HEK293 (cell line): ENCODE measurements around the gene ARHGEF40.

Source experiments
- CTCF ChIA-PET: fragments of 350-600 bp; formaldehyde crosslinking; extraction: SDS; loops from one replicate; lab custom pipeline; 2021; ENCODE audit warnings: antibody characterized with exemption; lab: Yijun Ruan, JAX
- POLR2A ChIA-PET: fragments of 300-600 bp; formaldehyde crosslinking; extraction: SDS; loops from one replicate; lab custom pipeline; 2020; ENCODE audit warnings: antibody characterized with exemption, inconsistent platforms; lab: Yijun Ruan, JAX
- H3K27ac ChIP-seq: fragments of 200-500 bp; sonication (Bioruptor generic); 2 replicates; pipeline ENCODE4 v1.5.1; 2014; ENCODE audit warnings: low read depth, low read length, control low read depth, inconsistent platforms; ENCODE audit errors: extremely low read depth
- H3K36me3 ChIP-seq, 2 experiments: fragments of 200-500 bp in 1 of 2; sonication (Bioruptor generic) in 1 of 2; 1 replicate in 1 of 2; 2 replicates in 1 of 2; pipeline ENCODE4 v1.5.1; 2014 to 2017; ENCODE audit warnings: inconsistent platforms in 2 of 2, low read length in 2 of 2; ENCODE audit not compliant: control insufficient read depth in 2 of 2, insufficient read depth in 1 of 2
- H3K4me1 ChIP-seq: fragments of 200-500 bp; sonication (Bioruptor generic); 2 replicates; pipeline ENCODE4 v1.5.1; 2014; ENCODE audit warnings: mild to moderate bottlenecking, low read length, inconsistent platforms; ENCODE audit not compliant: control insufficient read depth, insufficient read depth
- H3K4me3 ChIP-seq: 2 replicates; pipeline ENCODE4 v1.5.1; 2011; ENCODE audit warnings: low read depth, mild to moderate bottlenecking, control low read depth, low read length, moderate library complexity
- H3K9me3 ChIP-seq: fragments of 200-500 bp; sonication (Bioruptor generic); 2 replicates; pipeline ENCODE4 v1.5.1; 2014; ENCODE audit warnings: low read depth, low read length, inconsistent platforms; ENCODE audit not compliant: control insufficient read depth, insufficient read depth
- BCL11A ChIP-seq: fragments of 450-650 bp; formaldehyde crosslinking; IDR thresholded peaks from 2 replicates; pipeline ENCODE4 v1.5.1; 2016; ENCODE audit warnings: low read depth, missing biosample characterization, missing genetic modification characterization
- GLIS2 ChIP-seq: fragments of 450-650 bp; formaldehyde crosslinking; IDR thresholded peaks from 2 replicates; pipeline ENCODE4 v1.5.1; 2016; ENCODE audit warnings: missing biosample characterization, missing genetic modification characterization
- IKZF3 ChIP-seq: fragments of 450-650 bp; IDR thresholded peaks from 2 replicates; pipeline ENCODE4 v1.5.0; 2018; ENCODE audit warnings: missing biosample characterization, mild to moderate bottlenecking, missing genetic modification characterization, moderate library complexity
- REPIN1 ChIP-seq: fragments of 450-650 bp; formaldehyde crosslinking; IDR thresholded peaks from 2 replicates; pipeline ENCODE4 v1.5.1; 2017; ENCODE audit warnings: missing biosample characterization, missing genetic modification characterization, low read depth
- SP7 ChIP-seq: fragments of 450-650 bp; formaldehyde crosslinking; IDR thresholded peaks from 2 replicates; pipeline ENCODE4 v1.5.1; 2016; ENCODE audit warnings: missing biosample characterization, missing genetic modification characterization
- ZFP41 ChIP-seq: fragments of 450-650 bp; formaldehyde crosslinking; IDR thresholded peaks from 2 replicates; pipeline ENCODE4 v1.5.1; 2016; ENCODE audit warnings: missing biosample characterization, missing genetic modification characterization, borderline replicate concordance
- ZNF112 ChIP-seq: fragments of 450-650 bp; formaldehyde crosslinking; IDR thresholded peaks from 2 replicates; pipeline ENCODE4 v1.5.0; 2017; ENCODE audit warnings: missing biosample characterization, missing genetic modification characterization
- ZNF707 ChIP-seq: fragments of 450-650 bp; formaldehyde crosslinking; IDR thresholded peaks from 2 replicates; pipeline ENCODE4 v1.5.1; 2016; ENCODE audit warnings: missing biosample characterization, missing genetic modification characterization
- ZNF768 ChIP-seq: fragments of 450-650 bp; formaldehyde crosslinking; IDR thresholded peaks from 2 replicates; pipeline ENCODE4 v1.5.1; 2018; ENCODE audit warnings: missing biosample characterization, mild to moderate bottlenecking, missing genetic modification characterization
- TF ChIP-seq, protein P1 (sequence below): fragments of 450-650 bp; formaldehyde crosslinking; IDR thresholded peaks from 2 replicates; pipeline ENCODE4 v1.5.1; 2016; ENCODE audit warnings: missing biosample characterization, missing genetic modification characterization
- TF ChIP-seq, protein P2 (sequence below): fragments of 450-650 bp; formaldehyde crosslinking; IDR thresholded peaks from 2 replicates; pipeline ENCODE4 v1.5.1; 2016; ENCODE audit warnings: missing biosample characterization, missing genetic modification characterization
- TF ChIP-seq, protein P3 (sequence below): fragments of 450-650 bp; formaldehyde crosslinking; conservative IDR thresholded peaks from 2 replicates; pipeline ENCODE4 v1.5.1; 2016; ENCODE audit warnings: low read depth, missing biosample characterization, missing genetic modification characterization

Gene ARHGEF40

DNA sequence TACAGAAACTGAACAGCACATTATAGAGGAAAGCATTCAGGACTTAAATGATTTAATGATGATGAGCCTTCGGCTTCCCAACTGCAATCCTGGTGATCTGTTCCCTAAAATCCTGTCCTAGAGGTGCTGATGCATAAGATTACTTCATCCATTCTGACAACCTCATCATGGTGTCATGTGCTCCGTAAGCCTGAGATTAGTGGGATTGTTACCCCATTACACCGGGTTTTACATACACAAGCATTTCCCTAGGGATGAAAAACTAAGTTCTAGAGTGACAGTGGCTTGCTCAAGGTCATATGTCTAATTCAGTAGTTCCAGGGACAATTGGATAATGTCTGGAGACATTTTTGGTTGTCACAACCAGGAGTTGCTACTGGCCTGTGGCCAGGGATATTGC lies 32.9 kb upstream of the ARHGEF40 start (continued):
- TF ChIP-seq, protein P1, sequence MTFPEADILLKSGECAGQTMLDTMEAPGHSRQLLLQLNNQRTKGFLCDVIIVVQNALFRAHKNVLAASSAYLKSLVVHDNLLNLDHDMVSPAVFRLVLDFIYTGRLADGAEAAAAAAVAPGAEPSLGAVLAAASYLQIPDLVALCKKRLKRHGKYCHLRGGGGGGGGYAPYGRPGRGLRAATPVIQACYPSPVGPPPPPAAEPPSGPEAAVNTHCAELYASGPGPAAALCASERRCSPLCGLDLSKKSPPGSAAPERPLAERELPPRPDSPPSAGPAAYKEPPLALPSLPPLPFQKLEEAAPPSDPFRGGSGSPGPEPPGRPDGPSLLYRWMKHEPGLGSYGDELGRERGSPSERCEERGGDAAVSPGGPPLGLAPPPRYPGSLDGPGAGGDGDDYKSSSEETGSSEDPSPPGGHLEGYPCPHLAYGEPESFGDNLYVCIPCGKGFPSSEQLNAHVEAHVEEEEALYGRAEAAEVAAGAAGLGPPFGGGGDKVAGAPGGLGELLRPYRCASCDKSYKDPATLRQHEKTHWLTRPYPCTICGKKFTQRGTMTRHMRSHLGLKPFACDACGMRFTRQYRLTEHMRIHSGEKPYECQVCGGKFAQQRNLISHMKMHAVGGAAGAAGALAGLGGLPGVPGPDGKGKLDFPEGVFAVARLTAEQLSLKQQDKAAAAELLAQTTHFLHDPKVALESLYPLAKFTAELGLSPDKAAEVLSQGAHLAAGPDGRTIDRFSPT (tag by site-specific recombination): no peak
- TF ChIP-seq, protein P2, sequence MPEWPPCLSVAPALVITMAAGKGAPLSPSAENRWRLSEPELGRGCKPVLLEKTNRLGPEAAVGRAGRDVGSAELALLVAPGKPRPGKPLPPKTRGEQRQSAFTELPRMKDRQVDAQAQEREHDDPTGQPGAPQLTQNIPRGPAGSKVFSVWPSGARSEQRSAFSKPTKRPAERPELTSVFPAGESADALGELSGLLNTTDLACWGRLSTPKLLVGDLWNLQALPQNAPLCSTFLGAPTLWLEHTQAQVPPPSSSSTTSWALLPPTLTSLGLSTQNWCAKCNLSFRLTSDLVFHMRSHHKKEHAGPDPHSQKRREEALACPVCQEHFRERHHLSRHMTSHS: no peak
- no peak for TF ChIP-seq ZNF707 (tag by site-specific recombination)

DNA sequence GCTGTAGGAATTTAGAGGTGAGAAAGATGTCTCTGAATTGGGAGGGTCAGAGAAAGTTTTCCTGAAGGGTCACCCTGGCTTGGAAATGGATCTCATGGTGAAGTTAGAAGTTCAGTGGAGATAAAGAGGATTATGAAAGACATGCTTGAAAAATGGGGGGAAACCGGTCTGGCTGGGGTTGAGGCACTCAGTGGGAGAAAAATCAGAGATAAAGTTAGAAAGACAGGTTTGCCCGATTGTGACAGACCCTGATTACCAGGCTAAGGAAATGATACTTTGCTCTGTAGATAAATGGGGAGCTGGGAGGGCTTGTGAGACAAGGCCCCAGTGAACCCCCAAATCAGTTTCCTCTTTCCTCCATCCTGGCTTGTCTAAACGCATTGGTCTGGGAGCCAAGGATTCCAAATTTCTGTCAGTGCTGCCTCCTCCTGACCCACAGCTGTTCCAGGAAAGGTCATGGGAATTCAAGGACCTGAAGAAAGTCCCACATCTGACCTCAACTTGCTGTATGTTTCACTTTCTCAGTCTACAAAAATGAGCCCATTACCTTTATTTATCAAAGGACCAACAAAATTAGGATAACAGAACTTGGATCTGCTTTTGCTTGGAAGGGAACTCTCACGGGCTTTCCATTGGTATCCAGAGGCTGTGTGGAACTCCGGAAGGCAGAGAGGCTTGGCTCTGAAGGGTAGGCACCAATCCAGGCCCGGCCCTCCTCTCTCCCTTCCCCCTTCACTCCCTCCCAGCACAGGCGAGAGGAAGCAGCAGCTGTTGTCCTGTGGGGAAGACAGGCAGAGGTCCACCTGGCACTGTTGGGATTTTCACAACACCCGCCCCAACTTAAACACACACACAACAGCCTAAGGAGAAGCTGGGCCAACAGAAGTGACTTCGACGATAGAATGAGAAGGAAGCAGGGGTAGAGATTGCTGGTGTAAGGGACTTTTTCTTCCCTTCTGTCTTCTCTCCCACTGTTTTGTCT lies 31.4 kb upstream of the ARHGEF40 start:
- Histone ChIP-seq H3K27ac (no peak overlapping the region), H3K9me3 (no peaks in the 10 kb centered on the region), H3K4me3 (no peak overlapping the region), H3K4me1 (no peaks in the 10 kb centered on the region), H3K36me3 (no peaks in the 10 kb centered on the region)
- CTCF ChIA-PET: interaction anchor here (1.1 to 7.0 kb wide), 12 partner anchors 9 to 342 kb away, joined by 3 to 206 read pairs (median 10); no protein-coding TSS in a partner anchor
- POLR2A ChIA-PET: interaction anchor here (2.8 kb wide), 1 partner anchor 24 kb away, joined by 15 read pairs; no protein-coding TSS in a partner anchor
- no peak for TF ChIP-seq ZFP41 (tag by site-specific recombination)
- TF ChIP-seq REPIN1 (tag by site-specific recombination): no peak
- TF ChIP-seq BCL11A (tag by site-specific recombination): no peak
- TF ChIP-seq, protein P3, sequence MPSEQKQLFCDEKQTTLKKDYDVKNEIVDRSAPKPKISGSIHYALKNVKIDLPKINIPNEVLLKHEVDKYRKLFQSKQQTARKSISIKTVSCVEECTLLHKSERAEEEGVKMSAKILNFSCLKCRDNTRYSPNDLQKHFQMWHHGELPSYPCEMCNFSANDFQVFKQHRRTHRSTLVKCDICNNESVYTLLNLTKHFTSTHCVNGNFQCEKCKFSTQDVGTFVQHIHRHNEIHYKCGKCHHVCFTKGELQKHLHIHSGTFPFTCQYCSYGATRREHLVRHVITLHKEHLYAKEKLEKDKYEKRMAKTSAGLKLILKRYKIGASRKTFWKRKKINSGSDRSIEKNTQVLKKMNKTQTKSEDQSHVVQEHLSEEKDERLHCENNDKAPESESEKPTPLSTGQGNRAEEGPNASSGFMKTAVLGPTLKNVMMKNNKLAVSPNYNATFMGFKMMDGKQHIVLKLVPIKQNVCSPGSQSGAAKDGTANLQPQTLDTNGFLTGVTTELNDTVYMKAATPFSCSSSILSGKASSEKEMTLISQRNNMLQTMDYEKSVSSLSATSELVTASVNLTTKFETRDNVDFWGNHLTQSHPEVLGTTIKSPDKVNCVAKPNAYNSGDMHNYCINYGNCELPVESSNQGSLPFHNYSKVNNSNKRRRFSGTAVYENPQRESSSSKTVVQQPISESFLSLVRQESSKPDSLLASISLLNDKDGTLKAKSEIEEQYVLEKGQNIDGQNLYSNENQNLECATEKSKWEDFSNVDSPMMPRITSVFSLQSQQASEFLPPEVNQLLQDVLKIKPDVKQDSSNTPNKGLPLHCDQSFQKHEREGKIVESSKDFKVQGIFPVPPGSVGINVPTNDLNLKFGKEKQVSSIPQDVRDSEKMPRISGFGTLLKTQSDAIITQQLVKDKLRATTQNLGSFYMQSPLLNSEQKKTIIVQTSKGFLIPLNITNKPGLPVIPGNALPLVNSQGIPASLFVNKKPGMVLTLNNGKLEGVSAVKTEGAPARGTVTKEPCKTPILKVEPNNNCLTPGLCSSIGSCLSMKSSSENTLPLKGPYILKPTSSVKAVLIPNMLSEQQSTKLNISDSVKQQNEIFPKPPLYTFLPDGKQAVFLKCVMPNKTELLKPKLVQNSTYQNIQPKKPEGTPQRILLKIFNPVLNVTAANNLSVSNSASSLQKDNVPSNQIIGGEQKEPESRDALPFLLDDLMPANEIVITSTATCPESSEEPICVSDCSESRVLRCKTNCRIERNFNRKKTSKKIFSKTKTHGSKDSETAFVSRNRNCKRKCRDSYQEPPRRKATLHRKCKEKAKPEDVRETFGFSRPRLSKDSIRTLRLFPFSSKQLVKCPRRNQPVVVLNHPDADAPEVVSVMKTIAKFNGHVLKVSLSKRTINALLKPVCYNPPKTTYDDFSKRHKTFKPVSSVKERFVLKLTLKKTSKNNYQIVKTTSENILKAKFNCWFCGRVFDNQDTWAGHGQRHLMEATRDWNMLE (tag by site-specific recombination): no peak
- TF ChIP-seq IKZF3 (tag by site-specific recombination): no peak
- no peak for TF ChIP-seq ZNF112
- no peak for TF ChIP-seq SP7 (tag by site-specific recombination)
- TF ChIP-seq ZNF768 (tag by site-specific recombination): no peak
- no peak for TF ChIP-seq GLIS2 (tag by site-specific recombination)
